Measurements from ENCODE around the gene FREM1. TPM values are rescaled to one million over a fixed set of nuclear protein-coding genes. Genes with fewer than 3 reads are reported as not detected.

The FREM1 gene
- total and polyA plus RNA-seq, 10 of the 15 experiments (the other 5 are each of a cell fraction or from before 2014, with no cell fraction given) = 0.01 to 0.16 (median 0.08) TPM; not detected in 7

GRCh38 chr9:14932641-14933040 is 22.4 kb upstream of the FREM1 start:
- ChIA-PET CTCF (interaction anchor here (1.0 kb wide), 1 partner anchor 13 kb away, joined by 3 read pairs; no protein-coding TSS in a partner anchor), SMC1A (ENCODE audit: uncharacterized antibody, unreplicated experiment) (no interaction called here), RAD21 (ENCODE audit: unreplicated experiment) (no interaction called here), POLR2A (no interaction called here)
- Histone ChIP-seq H3K27ac (ENCODE audit: control insufficient read depth, insufficient read depth) (no peak overlapping the region), H3K4me1 (ENCODE audit: control insufficient read depth, insufficient read depth, low read length) (no peaks in the 10 kb centered on the region), H3K9ac (ENCODE audit: control insufficient read depth, insufficient read depth, low read length) (no peak overlapping the region), H3K4me3 (no peak overlapping the region), H2AFZ (ENCODE audit: control insufficient read depth, low read depth, low read length) (no peak overlapping the region), H3K4me2 (ENCODE audit: control insufficient read depth, insufficient read depth) (no peak overlapping the region), H3K27me3 (replicated peaks in 1 of 2; ENCODE audit: control insufficient read depth in 2 of 2, insufficient read depth in 2 of 2, low read length in 1 of 2) (no peaks in the 10 kb centered on the region), H4K20me1 (ENCODE audit: control insufficient read depth, insufficient read depth) (no peaks in the 10 kb centered on the region), H3K9me3 (replicated peaks; ENCODE audit: control insufficient read depth, insufficient read depth, low read length) (no peaks in the 10 kb centered on the region), H3K79me2 (ENCODE audit: control insufficient read depth, insufficient read depth, low read length) (no peaks in the 10 kb centered on the region), H3K36me3 (ENCODE audit: control insufficient read depth in 2 of 2, insufficient read depth in 2 of 2, low read length in 1 of 2) (no peaks in the 10 kb centered on the region)
- in situ Hi-C loops (cut with MboI) (no loop called here), intact Hi-C loops (cut with micrococcal nuclease; ENCODE audit: unreplicated experiment) (no loop called here)
- DNase-seq (ENCODE audit: low read depth, low spot score) = no peak
- 58% methylated on average over 2 of the region's 2 CpGs for WGBS (ENCODE audit: insufficient coverage, insufficient replicate concordance, low lambda C conversion rate, missing lambda C conversion rate)
- FAIRE-seq = no peak
- ATAC-seq = no peak
- BruUV-seq (replicated peaks) = no TSS peak
- TF ChIP-seq FOXK2 (IDR thresholded peaks at IDR 0.05) = no peak
- no peak for TF ChIP-seq POLR2AphosphoS5 (IDR thresholded peaks at IDR 0.05; ENCODE audit: low read length)
- TF ChIP-seq, protein P1, sequence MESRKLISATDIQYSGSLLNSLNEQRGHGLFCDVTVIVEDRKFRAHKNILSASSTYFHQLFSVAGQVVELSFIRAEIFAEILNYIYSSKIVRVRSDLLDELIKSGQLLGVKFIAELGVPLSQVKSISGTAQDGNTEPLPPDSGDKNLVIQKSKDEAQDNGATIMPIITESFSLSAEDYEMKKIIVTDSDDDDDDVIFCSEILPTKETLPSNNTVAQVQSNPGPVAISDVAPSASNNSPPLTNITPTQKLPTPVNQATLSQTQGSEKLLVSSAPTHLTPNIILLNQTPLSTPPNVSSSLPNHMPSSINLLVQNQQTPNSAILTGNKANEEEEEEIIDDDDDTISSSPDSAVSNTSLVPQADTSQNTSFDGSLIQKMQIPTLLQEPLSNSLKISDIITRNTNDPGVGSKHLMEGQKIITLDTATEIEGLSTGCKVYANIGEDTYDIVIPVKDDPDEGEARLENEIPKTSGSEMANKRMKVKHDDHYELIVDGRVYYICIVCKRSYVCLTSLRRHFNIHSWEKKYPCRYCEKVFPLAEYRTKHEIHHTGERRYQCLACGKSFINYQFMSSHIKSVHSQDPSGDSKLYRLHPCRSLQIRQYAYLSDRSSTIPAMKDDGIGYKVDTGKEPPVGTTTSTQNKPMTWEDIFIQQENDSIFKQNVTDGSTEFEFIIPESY (IDR thresholded peaks at IDR 0.05) = no peak
- no peak for TF ChIP-seq HCFC1 (IDR thresholded peaks at IDR 0.05; ENCODE audit: low read length)
- no peak for TF ChIP-seq SUPT20H (IDR thresholded peaks at IDR 0.05; ENCODE audit: borderline replicate concordance, control insufficient read depth, low read depth, low read length)
- TF ChIP-seq CBX5 (IDR thresholded peaks at IDR 0.05; ENCODE audit: low read depth) = no peak
- no peak for TF ChIP-seq IKZF2 (IDR thresholded peaks at IDR 0.05)
- no peak for TF ChIP-seq RBBP5 (conservative IDR thresholded peaks at IDR 0.05)
- TF ChIP-seq LARP7 (IDR thresholded peaks at IDR 0.05) = no peak
- no peak for TF ChIP-seq ZNF217 (IDR thresholded peaks at IDR 0.05)
- TF ChIP-seq, protein P2, sequence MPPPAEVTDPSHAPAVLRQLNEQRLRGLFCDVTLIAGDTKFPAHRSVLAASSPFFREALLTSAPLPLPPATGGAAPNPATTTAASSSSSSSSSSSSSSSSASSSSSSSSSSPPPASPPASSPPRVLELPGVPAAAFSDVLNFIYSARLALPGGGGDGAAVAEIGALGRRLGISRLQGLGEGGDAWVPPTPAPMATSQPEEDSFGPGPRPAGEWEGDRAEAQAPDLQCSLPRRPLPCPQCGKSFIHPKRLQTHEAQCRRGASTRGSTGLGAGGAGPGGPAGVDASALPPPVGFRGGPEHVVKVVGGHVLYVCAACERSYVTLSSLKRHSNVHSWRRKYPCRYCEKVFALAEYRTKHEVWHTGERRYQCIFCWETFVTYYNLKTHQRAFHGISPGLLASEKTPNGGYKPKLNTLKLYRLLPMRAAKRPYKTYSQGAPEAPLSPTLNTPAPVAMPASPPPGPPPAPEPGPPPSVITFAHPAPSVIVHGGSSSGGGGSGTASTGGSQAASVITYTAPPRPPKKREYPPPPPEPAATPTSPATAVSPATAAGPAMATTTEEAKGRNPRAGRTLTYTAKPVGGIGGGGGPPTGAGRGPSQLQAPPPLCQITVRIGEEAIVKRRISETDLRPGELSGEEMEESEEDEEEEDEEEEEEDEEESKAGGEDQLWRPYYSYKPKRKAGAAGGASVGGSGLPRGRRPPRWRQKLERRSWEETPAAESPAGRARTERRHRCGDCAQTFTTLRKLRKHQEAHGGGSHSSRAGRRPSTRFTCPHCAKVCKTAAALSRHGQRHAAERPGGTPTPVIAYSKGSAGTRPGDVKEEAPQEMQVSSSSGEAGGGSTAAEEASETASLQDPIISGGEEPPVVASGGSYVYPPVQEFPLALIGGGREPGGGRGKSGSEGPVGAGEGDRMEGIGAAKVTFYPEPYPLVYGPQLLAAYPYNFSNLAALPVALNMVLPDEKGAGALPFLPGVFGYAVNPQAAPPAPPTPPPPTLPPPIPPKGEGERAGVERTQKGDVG (CRISPR knock-in tag; IDR thresholded peaks at IDR 0.05) = no peak
- TF ChIP-seq ZNF384 (IDR thresholded peaks at IDR 0.05; ENCODE audit: borderline replicate concordance, low read depth, low read length) = no peak
- TF ChIP-seq KDM1A (IDR thresholded peaks at IDR 0.05; ENCODE audit: borderline replicate concordance) = no peak
- TF ChIP-seq CBX3 (IDR thresholded peaks at IDR 0.05; ENCODE audit: borderline replicate concordance, low read depth) = no peak
- no peak for TF ChIP-seq E2F8 (IDR thresholded peaks at IDR 0.05; ENCODE audit: low read depth, partially characterized antibody)
- no peak for TF ChIP-seq NR2C1 (IDR thresholded peaks at IDR 0.05)
